Fibroblast of lung (primary cell): ENCODE results near the gene DDHD1.

ENCODE experiments used
- CTCF ChIP-seq, 2 donors: IDR thresholded peaks in 1 of 2; conservative IDR thresholded peaks in 1 of 2; 1 replicate in 1 of 2; 2 replicates in 1 of 2; pipeline ENCODE4 v1.5.1; 2011 to 2012; ENCODE audit warnings: low read length in 2 of 2, control low read depth in 1 of 2, inconsistent platforms in 1 of 2, low read depth in 1 of 2, mild to moderate bottlenecking in 1 of 2
- EZH2 ChIP-seq: IDR thresholded peaks from 2 replicates; pipeline ENCODE4 v1.5.1; 2012; ENCODE audit warnings: low read length, control low read depth, mild to moderate bottlenecking; ENCODE audit errors: missing control alignments

GRCh38 chr14:53047307-53048069 is 105.6 kb downstream of the DDHD1 start:
- no peak for TF ChIP-seq CTCF (conservative IDR thresholded peaks at IDR 0.05 in 1 of 2, IDR thresholded peaks at IDR 0.05 in 1 of 2; ENCODE audit: low read depth in 1 of 2, low read length in 2 of 2)
- no peak for TF ChIP-seq EZH2
